ENCODE results near the gene IFT43.
A peak's percentile ranks its signal among the peaks of the same experiment; 100 is the strongest.

Gene IFT43

DNA sequence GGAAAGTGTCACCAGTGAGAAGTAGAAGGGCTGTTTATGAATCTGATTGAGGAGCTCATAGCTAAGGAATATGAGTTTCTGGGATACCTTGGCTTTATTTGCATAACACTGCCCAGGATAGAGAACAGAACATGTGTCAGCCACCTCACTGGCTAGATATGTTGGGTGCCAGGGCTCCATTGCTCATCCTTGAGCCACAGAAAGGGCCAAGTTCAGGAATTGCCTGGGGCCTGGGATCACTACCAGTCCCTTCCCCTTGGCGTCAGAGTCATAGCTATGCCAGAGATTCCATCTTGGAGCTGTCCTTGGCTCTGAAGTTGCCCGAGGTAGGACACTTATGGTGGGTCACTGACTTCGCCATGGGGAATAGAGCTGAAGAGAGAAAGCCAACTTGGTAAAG is 49.0 kb downstream of the IFT43 start:
- TF ChIP-seq, protein P1, sequence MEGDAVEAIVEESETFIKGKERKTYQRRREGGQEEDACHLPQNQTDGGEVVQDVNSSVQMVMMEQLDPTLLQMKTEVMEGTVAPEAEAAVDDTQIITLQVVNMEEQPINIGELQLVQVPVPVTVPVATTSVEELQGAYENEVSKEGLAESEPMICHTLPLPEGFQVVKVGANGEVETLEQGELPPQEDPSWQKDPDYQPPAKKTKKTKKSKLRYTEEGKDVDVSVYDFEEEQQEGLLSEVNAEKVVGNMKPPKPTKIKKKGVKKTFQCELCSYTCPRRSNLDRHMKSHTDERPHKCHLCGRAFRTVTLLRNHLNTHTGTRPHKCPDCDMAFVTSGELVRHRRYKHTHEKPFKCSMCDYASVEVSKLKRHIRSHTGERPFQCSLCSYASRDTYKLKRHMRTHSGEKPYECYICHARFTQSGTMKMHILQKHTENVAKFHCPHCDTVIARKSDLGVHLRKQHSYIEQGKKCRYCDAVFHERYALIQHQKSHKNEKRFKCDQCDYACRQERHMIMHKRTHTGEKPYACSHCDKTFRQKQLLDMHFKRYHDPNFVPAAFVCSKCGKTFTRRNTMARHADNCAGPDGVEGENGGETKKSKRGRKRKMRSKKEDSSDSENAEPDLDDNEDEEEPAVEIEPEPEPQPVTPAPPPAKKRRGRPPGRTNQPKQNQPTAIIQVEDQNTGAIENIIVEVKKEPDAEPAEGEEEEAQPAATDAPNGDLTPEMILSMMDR (IDR thresholded peaks at IDR 0.05; ENCODE audit: low read depth, low read length): no peak

DNA sequence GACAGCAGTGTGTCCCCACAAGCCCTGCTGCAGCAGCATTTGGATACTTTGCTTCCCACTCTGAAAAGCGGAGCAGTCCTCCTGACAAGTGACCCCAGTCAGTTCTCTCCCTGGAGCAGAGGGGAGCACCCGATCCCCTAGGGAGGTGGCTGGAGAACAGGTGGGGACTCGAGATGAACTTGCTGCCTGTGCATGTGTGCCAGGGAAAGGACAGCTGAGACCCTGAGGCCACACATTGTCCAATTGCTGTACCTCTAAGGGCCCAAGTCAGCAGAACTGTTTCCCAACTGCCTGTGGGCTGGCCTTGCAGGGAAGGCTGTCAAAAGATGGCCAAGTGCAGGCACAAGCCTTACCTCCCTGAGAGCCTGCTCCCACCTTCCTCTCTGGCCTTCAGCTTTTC is 55.1 kb downstream of the IFT43 start:
- TF ChIP-seq, protein P1 (IDR thresholded peaks at IDR 0.05; ENCODE audit: low read depth, low read length): no peak
- DNase-seq (ENCODE audit: extremely low read depth, low read depth): no peak

More for the DNA sequence above, 49.0 kb downstream of the IFT43 start:
- no peak for DNase-seq (ENCODE audit: extremely low read depth, low read depth)

DNA sequence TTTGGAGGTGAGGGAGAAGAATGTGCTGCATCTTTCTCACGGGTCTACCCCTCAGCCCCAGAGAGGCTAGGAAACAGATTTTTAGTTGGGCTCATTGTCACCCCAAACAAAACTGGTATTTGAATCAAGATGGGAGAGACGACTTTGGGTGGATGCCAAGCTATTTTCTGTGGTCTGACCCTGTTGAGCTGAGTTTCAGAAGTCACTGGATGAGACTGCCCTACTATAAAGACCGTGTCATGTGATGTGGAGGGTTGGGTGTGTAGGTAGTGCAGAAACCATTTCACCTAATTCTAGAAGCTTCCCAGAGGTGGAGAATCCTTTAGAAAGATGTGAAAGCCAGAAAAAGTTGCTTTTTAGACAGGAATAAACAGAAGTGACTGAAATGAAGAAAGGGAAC is 60.2 kb downstream of the IFT43 start:
- TF ChIP-seq, protein P1 (IDR thresholded peaks at IDR 0.05; ENCODE audit: low read depth, low read length): no peak
- DNase-seq (ENCODE audit: extremely low read depth, low read depth): no peak

DNA sequence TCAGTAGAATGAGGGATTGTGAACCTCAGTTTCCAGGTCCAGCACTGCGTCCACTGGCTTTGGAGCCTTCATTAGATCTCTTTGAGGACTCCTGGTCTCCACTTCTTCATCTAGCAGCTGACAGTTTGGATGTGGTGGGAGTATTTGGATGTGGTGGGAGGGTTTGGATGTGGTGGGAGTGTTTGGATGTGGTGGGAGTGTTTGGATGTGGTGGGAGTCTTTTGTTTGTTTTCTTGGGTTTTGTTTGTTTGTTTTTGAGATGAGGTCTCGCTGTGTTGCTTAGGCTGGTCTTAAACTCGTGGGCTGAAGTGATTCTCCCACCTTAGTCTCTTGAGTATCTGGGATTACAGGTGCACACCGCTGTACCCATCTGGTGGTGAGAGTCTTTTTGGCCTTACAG is 64.7 kb downstream of the IFT43 start:
- TF ChIP-seq, protein P1 (IDR thresholded peaks at IDR 0.05; ENCODE audit: low read depth, low read length): no peak
- no peak for DNase-seq (ENCODE audit: extremely low read depth, low read depth)

DNA sequence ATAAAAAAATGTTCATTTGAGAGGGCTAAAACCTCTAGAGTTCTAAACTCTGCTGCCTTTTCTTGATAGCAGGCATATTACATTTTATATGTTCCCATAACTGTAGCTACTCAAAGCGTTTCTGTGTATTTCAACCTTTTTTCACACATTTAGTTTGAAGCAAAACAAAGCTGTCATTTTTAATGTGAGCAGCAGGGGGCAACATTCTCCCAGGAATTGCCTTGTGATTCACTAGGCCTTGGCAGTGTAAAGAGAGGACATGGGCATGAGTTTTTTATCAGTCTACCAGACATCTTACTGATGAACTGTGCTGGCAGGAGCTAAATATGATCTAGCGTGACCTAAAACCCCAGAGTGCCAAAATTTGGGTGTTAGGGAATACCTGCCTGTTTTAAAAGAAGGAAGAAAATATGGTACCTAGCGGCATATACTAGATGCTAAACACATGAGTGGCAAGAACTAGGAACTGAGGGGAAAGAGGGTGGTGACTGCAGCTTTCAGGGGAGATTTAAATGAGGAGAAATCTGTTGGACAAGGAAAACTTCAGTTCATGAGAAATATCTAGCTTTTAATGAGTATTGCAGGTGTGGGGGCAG is 65.3 kb downstream of the IFT43 start:
- DNase-seq (ENCODE audit: extremely low read depth, low read depth): peak; percentile 25
- TF ChIP-seq, protein P1 (IDR thresholded peaks at IDR 0.05; ENCODE audit: low read depth, low read length): peak; percentile 71

DNA sequence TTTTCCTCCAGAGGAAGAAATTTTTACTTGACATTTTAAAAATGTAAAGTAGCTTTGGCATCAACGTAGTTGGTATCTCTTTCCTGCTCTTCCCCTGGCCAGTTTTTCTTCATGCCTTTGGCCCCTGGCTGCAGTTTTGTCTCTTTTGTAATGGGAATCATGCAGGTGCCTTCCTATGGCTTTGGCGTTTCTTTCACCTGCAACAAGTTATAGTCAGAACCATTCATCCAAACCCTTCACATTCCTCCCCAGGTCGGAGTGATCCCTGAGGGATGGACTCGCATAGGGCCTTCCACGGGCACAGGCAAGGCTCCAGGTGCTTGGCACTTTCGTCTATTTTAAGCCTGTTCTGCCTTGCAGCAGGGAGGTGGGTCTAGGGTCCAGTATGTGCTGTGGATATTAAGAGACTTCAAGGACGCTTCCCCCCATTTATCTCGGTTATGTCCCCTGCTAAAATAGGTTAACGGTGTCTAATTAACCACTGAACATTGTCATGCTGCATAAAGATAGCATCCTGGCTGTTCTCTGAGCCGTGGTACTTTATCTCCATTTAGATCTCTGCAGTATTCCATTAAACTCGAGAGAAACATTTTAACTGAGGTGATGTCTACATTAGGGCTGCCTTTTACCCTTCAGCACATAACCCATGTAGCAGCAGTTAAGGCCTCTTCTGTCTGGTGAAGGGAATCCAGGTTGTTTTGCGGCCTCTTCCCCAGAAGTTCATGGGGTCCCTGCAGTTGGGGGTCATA is 66.3 kb downstream of the IFT43 start:
- TF ChIP-seq, protein P1 (IDR thresholded peaks at IDR 0.05; ENCODE audit: low read depth, low read length): no peak
- no peak for DNase-seq (ENCODE audit: extremely low read depth, low read depth)

DNA sequence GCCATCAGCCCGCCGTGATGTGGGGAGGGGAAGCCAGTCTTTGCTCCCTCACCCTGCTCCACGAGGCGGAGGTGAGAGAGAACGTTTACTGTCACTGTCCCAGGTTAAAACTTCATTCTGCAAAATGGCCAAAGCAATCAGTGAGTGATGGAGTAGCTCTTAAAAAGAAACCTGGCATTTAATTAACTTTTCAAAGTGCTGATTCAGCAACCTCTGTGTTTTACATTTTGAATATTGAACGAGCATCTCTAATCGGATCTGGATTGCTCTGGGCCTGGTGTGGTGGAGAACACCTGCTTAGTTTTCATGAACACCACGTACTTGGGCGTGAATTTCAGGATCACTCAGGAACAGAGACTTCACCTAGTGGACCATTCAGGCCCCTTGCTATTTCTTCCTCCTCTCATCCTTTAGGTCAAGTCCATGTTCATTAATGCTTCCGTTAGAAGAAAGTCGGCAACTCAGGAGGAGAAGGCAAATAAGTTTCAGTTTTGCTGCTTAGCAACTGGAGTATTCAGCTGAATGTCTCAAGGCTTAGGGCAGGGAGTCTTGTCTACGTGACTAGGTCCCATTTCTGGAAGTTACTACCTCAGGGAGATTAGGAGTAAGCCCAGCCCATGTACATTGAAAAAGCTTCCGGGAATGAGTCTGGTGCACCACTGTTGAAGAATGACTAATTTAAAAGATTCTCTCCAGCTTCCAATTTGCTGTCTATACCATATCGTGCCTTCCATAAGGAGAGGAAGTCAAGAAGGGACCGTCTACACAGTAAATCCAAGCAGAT is 68.2 kb downstream of the IFT43 start:
- no peak for DNase-seq (ENCODE audit: extremely low read depth, low read depth)
- TF ChIP-seq, protein P1 (IDR thresholded peaks at IDR 0.05; ENCODE audit: low read depth, low read length): no peak
